Measurements from ENCODE around the gene GLI3. TPM values are rescaled to one million over a fixed set of nuclear protein-coding genes. Genes with fewer than 3 reads are reported as not detected.

Gene GLI3
- polyA plus RNA-seq, 1 donor = 5.4 TPM

GRCh38 chr7:42014625-42015618, 222.1 kb downstream of the GLI3 start:
- no peaks in the 10 kb centered on the region for H3K36me3 ChIP-seq (ENCODE audit: control insufficient read depth, insufficient read depth, low read length)
- H3K4me1 ChIP-seq (ENCODE audit: control insufficient read depth, insufficient read depth, low read length) = no peaks in the 10 kb centered on the region
- no peak overlapping the region for H3K27ac ChIP-seq (ENCODE audit: low read length)
- DNase-seq = peak in 1 of 2 donors; percentile 27
- H3K4me3 ChIP-seq (ENCODE audit: low read length) = no peak overlapping the region
- H3K9me3 ChIP-seq (ENCODE audit: control insufficient read depth, low read depth, low read length) = peaks cover 3% of the 10 kb centered on the region
- H3K27me3 ChIP-seq (ENCODE audit: control insufficient read depth, insufficient read depth, low read length) = no peaks in the 10 kb centered on the region
- no CpG with 5 or more reads among the region's 9 CpGs for WGBS (ENCODE audit: insufficient coverage, low lambda C conversion rate)

- H3K36me3 ChIP-seq (ENCODE audit: control insufficient read depth, insufficient read depth, low read length) = no peaks in the 10 kb centered on the region
- H3K4me1 ChIP-seq (ENCODE audit: control insufficient read depth, insufficient read depth, low read length) = no peaks in the 10 kb centered on the region
- no peak overlapping the region for H3K4me3 ChIP-seq (ENCODE audit: low read length)
- DNase-seq = no peak
- WGBS (ENCODE audit: insufficient coverage, low lambda C conversion rate) = no CpG with 5 or more reads among the region's 5 CpGs
- H3K9me3 ChIP-seq (ENCODE audit: control insufficient read depth, low read depth, low read length) = peaks cover 3% of the 10 kb centered on the region
- no peaks in the 10 kb centered on the region for H3K27me3 ChIP-seq (ENCODE audit: control insufficient read depth, insufficient read depth, low read length)
- H3K27ac ChIP-seq (ENCODE audit: low read length) = no peak overlapping the region
These were observed 224.1 kb downstream of the GLI3 start for GRCh38 chr7:42012786-42013360.

DNA sequence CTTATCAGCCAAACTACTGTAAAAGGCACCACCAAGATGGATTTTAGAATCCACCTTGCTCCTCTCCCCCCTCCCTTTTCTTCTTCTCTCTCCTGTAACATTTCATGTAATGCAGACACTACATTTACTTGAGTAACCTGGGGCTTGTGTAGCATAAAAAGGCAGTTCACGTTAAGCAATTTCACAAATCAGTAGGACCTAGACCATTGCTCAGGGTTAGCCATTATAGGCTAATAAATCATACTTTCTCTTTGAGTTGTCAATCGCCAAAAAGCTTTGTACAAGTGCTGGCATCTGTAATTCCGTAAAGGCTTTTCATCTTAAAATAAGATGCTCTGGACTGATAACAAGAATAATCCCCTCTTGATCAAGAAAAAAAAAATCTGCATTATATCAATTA, 224.7 kb downstream of the GLI3 start:
- H3K9me3 ChIP-seq (ENCODE audit: control insufficient read depth, low read depth, low read length) = peaks cover 3% of the 10 kb centered on the region

DNA sequence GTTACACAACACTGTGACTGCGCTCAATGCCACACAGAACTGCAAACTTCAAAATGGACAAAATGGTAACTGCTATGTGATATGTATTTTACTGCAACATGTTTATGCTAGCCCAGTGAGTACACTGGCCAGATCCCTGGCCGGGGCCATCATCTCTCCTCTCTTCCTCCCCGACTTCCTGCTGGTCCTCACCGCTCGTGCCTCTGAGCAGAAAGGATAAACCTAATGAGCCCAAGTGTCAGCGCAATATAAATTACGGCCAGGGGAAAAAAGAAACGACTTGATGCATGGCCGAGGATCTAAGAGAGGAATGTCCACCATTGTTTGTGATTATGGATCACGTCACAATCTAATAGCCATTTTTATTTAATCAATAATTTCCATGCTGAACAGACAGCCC, 225.2 kb downstream of the GLI3 start:
- Histone ChIP-seq H3K27ac (ENCODE audit: low read length) (no peak overlapping the region), H3K9me3 (ENCODE audit: control insufficient read depth, low read depth, low read length) (peaks cover 3% of the 10 kb centered on the region), H3K36me3 (ENCODE audit: control insufficient read depth, insufficient read depth, low read length) (no peaks in the 10 kb centered on the region), H3K27me3 (ENCODE audit: control insufficient read depth, insufficient read depth, low read length) (no peaks in the 10 kb centered on the region), H3K4me1 (ENCODE audit: control insufficient read depth, insufficient read depth, low read length) (no peaks in the 10 kb centered on the region), H3K4me3 (ENCODE audit: low read length) (no peak overlapping the region)
- no peak for DNase-seq
- WGBS (ENCODE audit: insufficient coverage, low lambda C conversion rate) = 92% methylated on average over 2 of the region's 10 CpGs

More for the DNA sequence above, 224.7 kb downstream of the GLI3 start:
- Histone ChIP-seq H3K4me3 (ENCODE audit: low read length) (no peak overlapping the region), H3K4me1 (ENCODE audit: control insufficient read depth, insufficient read depth, low read length) (no peaks in the 10 kb centered on the region), H3K36me3 (ENCODE audit: control insufficient read depth, insufficient read depth, low read length) (no peaks in the 10 kb centered on the region), H3K27me3 (ENCODE audit: control insufficient read depth, insufficient read depth, low read length) (no peaks in the 10 kb centered on the region), H3K27ac (ENCODE audit: low read length) (no peak overlapping the region)
- no peak for DNase-seq
- whole genome bisulfite sequencing (ENCODE audit: insufficient coverage, low lambda C conversion rate) = 61% methylated on average over 2 of the region's 3 CpGs

DNA sequence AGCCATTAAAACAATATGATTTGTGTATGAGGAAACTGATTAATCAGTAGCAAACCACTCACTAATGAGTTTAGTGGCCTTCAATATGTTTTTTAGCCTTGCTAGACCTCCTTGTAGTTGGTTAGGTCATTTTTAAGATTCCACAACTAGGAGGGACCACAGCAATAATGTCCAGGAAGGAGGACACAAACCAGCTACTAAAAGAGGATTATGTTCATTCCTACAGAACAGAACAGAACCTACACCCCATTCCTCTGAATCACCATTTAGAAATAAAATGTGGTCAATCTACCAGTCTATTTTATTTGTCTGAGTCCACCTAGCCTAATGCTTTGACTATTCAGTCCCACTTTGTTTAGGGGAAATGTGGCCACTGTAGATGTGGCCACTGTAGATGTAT, 226.3 kb downstream of the GLI3 start:
- Histone ChIP-seq H3K4me1 (ENCODE audit: control insufficient read depth, insufficient read depth, low read length) (no peaks in the 10 kb centered on the region), H3K27ac (ENCODE audit: low read length) (no peak overlapping the region), H3K9me3 (ENCODE audit: control insufficient read depth, low read depth, low read length) (peaks cover 3% of the 10 kb centered on the region), H3K4me3 (ENCODE audit: low read length) (no peak overlapping the region), H3K36me3 (ENCODE audit: control insufficient read depth, insufficient read depth, low read length) (no peaks in the 10 kb centered on the region), H3K27me3 (ENCODE audit: control insufficient read depth, insufficient read depth, low read length) (no peaks in the 10 kb centered on the region)
- no peak for DNase-seq

DNA sequence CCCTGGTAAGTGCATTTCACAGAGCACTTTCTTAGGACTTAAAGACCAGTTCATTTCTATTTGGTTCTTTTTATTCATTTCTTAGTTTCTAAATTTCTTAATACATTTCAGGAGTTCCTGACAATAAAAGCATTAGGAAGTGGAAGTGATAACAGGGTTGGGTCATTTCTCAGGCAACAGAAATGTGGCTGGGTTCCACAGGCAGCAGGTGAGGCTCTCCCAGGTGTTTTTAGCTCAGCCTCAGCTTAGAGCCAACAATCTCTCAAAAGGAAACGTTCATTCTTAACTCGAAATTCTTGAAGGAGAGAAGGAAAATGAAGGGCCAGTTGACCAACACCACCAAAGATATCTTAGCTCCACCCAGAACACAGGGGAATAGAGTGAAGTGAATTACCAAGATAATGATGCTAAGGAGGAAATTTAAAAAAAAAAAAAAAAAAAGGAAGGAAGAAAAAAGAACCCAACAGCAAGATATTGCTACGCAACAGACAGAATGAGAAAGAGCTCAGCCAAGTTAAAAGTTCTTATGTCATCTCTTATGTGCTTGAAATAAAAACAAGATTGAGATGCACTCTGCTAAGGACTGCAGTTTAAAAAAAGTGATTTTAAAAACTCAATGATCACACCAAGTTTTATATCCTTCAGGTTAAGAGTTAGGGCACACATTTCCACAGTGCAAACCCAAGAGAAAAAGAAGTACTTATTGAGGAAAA, 230.1 kb downstream of the GLI3 start:
- 70% methylated on average over 2 of the region's 3 CpGs for WGBS (ENCODE audit: insufficient coverage, low lambda C conversion rate)
- no peaks in the 10 kb centered on the region for H3K9me3 ChIP-seq (ENCODE audit: control insufficient read depth, low read depth, low read length)
- no peaks in the 10 kb centered on the region for H3K36me3 ChIP-seq (ENCODE audit: control insufficient read depth, insufficient read depth, low read length)
- no peak overlapping the region for H3K4me3 ChIP-seq (ENCODE audit: low read length)
- no peak overlapping the region for H3K27ac ChIP-seq (ENCODE audit: low read length)
- no peaks in the 10 kb centered on the region for H3K27me3 ChIP-seq (ENCODE audit: control insufficient read depth, insufficient read depth, low read length)
- no peaks in the 10 kb centered on the region for H3K4me1 ChIP-seq (ENCODE audit: control insufficient read depth, insufficient read depth, low read length)
- no peak for DNase-seq

DNA sequence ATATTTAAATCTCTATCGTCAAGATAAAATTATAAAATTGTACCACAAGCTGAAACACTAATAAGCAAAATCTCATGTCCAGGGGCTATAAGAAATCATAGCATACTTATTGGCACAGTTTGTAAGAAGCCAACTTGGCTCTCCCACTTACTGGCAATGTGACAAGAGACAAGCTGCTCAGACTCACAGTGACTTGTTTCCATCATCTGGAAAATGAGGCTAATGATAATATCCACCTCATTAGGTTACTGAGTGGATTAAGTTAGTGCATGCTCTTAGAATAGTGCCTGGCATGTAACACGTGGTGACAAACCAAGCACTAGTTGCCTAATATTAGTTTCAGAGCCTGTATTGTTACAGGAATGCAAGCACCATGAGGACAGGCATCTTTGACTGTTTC, 234.4 kb downstream of the GLI3 start:
- H3K4me1 ChIP-seq (ENCODE audit: control insufficient read depth, insufficient read depth, low read length) = no peaks in the 10 kb centered on the region
- no peaks in the 10 kb centered on the region for H3K36me3 ChIP-seq (ENCODE audit: control insufficient read depth, insufficient read depth, low read length)
- no peaks in the 10 kb centered on the region for H3K9me3 ChIP-seq (ENCODE audit: control insufficient read depth, low read depth, low read length)
- H3K27me3 ChIP-seq (ENCODE audit: control insufficient read depth, insufficient read depth, low read length) = no peaks in the 10 kb centered on the region
- H3K4me3 ChIP-seq (ENCODE audit: low read length) = no peak overlapping the region
- no peak overlapping the region for H3K27ac ChIP-seq (ENCODE audit: low read length)
- 89% methylated on average over 1 of the region's 2 CpGs for whole genome bisulfite sequencing (ENCODE audit: insufficient coverage, low lambda C conversion rate)
- no peak for DNase-seq

DNA sequence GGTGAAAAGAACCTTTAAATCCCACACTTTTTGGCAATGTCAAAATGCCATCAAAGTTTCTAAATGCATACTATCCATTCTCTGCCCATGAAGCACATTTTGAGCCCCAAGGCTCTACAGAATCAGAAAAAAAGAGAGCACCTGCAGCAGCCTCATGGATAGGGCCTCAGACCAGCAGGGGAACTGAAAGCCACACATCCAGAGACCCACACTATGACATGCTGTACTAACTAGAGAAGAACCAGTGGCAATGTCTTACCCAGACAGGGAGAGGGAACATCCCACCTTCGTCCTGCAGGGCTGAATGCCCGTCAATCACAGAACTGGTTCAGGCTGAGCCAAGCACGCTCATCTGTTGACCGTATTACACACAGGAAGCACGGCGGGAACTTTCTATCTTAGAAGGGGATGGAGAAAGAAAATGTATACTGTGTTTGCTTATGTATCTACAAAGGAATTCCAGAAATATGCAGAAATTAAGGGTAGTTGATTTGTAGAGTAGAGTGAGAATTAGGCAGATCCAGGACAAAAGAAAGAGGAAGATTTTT, 237.2 kb downstream of the GLI3 start:
- no peak for DNase-seq
- 100% methylated on average over 2 of the region's 6 CpGs for WGBS (ENCODE audit: insufficient coverage, low lambda C conversion rate)
- H3K9me3 ChIP-seq (ENCODE audit: control insufficient read depth, low read depth, low read length) = no peaks in the 10 kb centered on the region

DNA sequence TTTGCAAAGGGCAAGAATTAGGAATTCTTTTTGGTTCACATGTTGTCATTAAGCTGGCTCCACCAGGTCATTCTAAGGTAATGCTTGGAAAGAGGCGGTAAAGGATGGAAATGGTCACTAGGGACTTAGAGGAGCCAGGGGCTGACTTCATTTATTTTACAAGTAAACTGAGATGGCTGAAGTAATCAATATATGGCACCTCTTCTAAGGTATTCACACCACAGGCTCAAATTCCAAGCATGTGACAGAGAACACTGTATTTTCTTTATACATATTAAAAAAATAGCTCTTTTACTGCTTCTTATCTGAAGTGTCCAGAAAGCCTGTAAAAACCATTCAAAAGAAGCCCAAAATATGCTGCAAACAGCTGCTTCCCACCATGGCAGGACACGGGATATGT, 239.0 kb downstream of the GLI3 start:
- DNase-seq = no peak
- Histone ChIP-seq H3K4me1 (ENCODE audit: control insufficient read depth, insufficient read depth, low read length) (no peaks in the 10 kb centered on the region), H3K36me3 (ENCODE audit: control insufficient read depth, insufficient read depth, low read length) (no peaks in the 10 kb centered on the region), H3K27ac (ENCODE audit: low read length) (no peak overlapping the region), H3K27me3 (ENCODE audit: control insufficient read depth, insufficient read depth, low read length) (no peaks in the 10 kb centered on the region), H3K4me3 (ENCODE audit: low read length) (no peak overlapping the region), H3K9me3 (ENCODE audit: control insufficient read depth, low read depth, low read length) (no peaks in the 10 kb centered on the region)
- 86% methylated on average over 1 of the region's 2 CpGs for WGBS (ENCODE audit: insufficient coverage, low lambda C conversion rate)

More for the DNA sequence above, 237.2 kb downstream of the GLI3 start:
- Histone ChIP-seq H3K36me3 (ENCODE audit: control insufficient read depth, insufficient read depth, low read length) (no peaks in the 10 kb centered on the region), H3K4me1 (ENCODE audit: control insufficient read depth, insufficient read depth, low read length) (no peaks in the 10 kb centered on the region), H3K27me3 (ENCODE audit: control insufficient read depth, insufficient read depth, low read length) (no peaks in the 10 kb centered on the region), H3K27ac (ENCODE audit: low read length) (no peak overlapping the region), H3K4me3 (ENCODE audit: low read length) (no peak overlapping the region)

DNA sequence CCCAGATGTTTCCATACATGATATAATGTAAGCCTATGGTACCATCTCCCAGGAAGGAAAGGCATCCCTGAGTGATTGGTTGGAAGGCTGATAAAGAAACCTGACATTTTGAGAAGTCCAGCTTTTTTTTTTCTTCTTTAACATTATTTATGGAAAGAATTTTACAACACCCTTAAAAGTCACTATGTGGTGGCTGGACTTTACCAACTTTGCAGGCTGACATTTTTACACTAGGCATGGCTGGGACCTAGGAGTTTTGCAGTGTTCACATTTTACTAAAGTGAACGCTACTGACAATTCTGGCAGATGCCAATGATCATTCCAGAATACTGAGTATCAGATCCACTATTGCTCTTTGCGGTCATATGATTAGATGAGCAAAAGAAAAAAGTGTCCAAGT, 239.9 kb downstream of the GLI3 start:
- no peak overlapping the region for H3K4me3 ChIP-seq (ENCODE audit: low read length)
- DNase-seq = no peak
- no peaks in the 10 kb centered on the region for H3K36me3 ChIP-seq (ENCODE audit: control insufficient read depth, insufficient read depth, low read length)
- H3K27ac ChIP-seq (ENCODE audit: low read length) = no peak overlapping the region
- no peaks in the 10 kb centered on the region for H3K9me3 ChIP-seq (ENCODE audit: control insufficient read depth, low read depth, low read length)
- H3K27me3 ChIP-seq (ENCODE audit: control insufficient read depth, insufficient read depth, low read length) = no peaks in the 10 kb centered on the region
- H3K4me1 ChIP-seq (ENCODE audit: control insufficient read depth, insufficient read depth, low read length) = no peaks in the 10 kb centered on the region
- 100% methylated on average over 2 of the region's 2 CpGs for WGBS (ENCODE audit: insufficient coverage, low lambda C conversion rate)
